PC-3 (cell line): ENCODE results near the gene IAPP. TPM values are rescaled to one million over a fixed set of nuclear protein-coding genes. Genes with fewer than 3 reads are reported as not detected.

Source experiments
- ATAC-seq: fragments of 200-7000 bp; cut with Tn5 transposase; 2 replicates; pipeline ENCODE4 v1.9.1; 2020; ENCODE audit warnings: mild to moderate bottlenecking, moderate library complexity
- BruUV-seq: library from RNA; stranded (reverse); fragments of 400-500 nt; replicated peaks from 2 replicates; lab custom pipeline; 2021; lab: Mats Ljungman, UMichigan
- CTCF ChIA-PET: fragments of 300-600 bp; sonication (Branson Sonifier 250); formaldehyde crosslinking; loops from one replicate; lab custom pipeline; 2022; ENCODE audit warnings: antibody characterized with exemption; lab: Charles Lee
- POLR2A ChIA-PET: fragments of 300-600 bp; sonication (Branson Sonifier 250); formaldehyde crosslinking; loops from one replicate; lab custom pipeline; 2022; ENCODE audit warnings: antibody characterized with exemption; ENCODE audit not compliant: unreplicated experiment; lab: Charles Lee
- DNase-seq: peaks from one replicate; pipeline ENCODE4 v3.0.0-alpha.2; 2015
- H2AFZ ChIP-seq: fragments of 300-600 bp; sonication (generic); 2 replicates; pipeline ENCODE4 v1.6.0; 2016; ENCODE audit warnings: antibody characterized with exemption, low read length
- H3F3A ChIP-seq: fragments of 300-600 bp; sonication (generic); one replicate; pipeline ENCODE4 v1.6.0; 2017; ENCODE audit warnings: antibody characterized with exemption, low read length, control low read depth, mild to moderate bottlenecking; ENCODE audit not compliant: unreplicated experiment
- H3K27ac ChIP-seq: fragments of 300-600 bp; sonication (generic); 2 replicates; pipeline ENCODE4 v1.5.1; 2016; ENCODE audit warnings: mild to moderate bottlenecking, low read length
- H3K27me3 ChIP-seq: fragments of 300-600 bp; sonication (generic); 2 replicates; pipeline ENCODE4 v1.6.1; 2016; ENCODE audit warnings: low read length, mixed read lengths
- H3K36me3 ChIP-seq: fragments of 300-600 bp; sonication (generic); 2 replicates; pipeline ENCODE4 v1.6.1; 2016; ENCODE audit warnings: low read depth, mixed run types, low read length, mixed read lengths
- H3K4me1 ChIP-seq: fragments of 300-600 bp; sonication (generic); 2 replicates; pipeline ENCODE4 v1.5.1; 2016; ENCODE audit warnings: low read length; ENCODE audit not compliant: insufficient read depth
- H3K4me2 ChIP-seq: fragments of 300-600 bp; sonication (generic); 2 replicates; pipeline ENCODE4 v1.6.0; 2016; ENCODE audit warnings: low read length
- H3K4me3 ChIP-seq: fragments of 300-600 bp; sonication (generic); 2 replicates; pipeline ENCODE4 v1.5.1; 2016; ENCODE audit warnings: mild to moderate bottlenecking, low read length, mixed read lengths
- H3K79me2 ChIP-seq: fragments of 300-600 bp; sonication (generic); 2 replicates; pipeline ENCODE4 v1.6.1; 2017; ENCODE audit warnings: low read length, mixed read lengths
- H3K9ac ChIP-seq: fragments of 300-600 bp; sonication (generic); 2 replicates; pipeline ENCODE4 v1.6.0; 2016; ENCODE audit warnings: mild to moderate bottlenecking, low read length
- H3K9me2 ChIP-seq: fragments of 300-600 bp; sonication (generic); replicated peaks from 2 replicates; pipeline ENCODE4 v1.6.1; 2016; ENCODE audit warnings: mixed run types, low read length, mixed read lengths
- H3K9me3 ChIP-seq: fragments of 300-600 bp; sonication (generic); 2 replicates; pipeline ENCODE4 v1.6.1; 2016; ENCODE audit warnings: low read length, mixed read lengths
- H4K20me1 ChIP-seq: fragments of 300-600 bp; sonication (generic); 2 replicates; pipeline ENCODE4 v1.6.1; 2016; ENCODE audit warnings: low read length, mixed read lengths
- EZH2 ChIP-seq: fragments of 300-600 bp; sonication (generic); IDR thresholded peaks from one replicate; pipeline ENCODE4 v1.6.1; 2017; ENCODE audit warnings: antibody characterized with exemption, mild to moderate bottlenecking, low read length; ENCODE audit not compliant: unreplicated experiment
- EZH2phosphoT487 ChIP-seq: fragments of 300-600 bp; sonication (generic); IDR thresholded peaks from 2 replicates; pipeline ENCODE4 v1.6.1; 2018; ENCODE audit warnings: mild to moderate bottlenecking, antibody characterized with exemption, low read length, borderline replicate concordance
- intact Hi-C: fragments of 100-400 bp; cut with micrococcal nuclease; formaldehyde crosslinking; loops from 2 replicates; pipeline ENCODE4 v1.9.0; 2023
- total RNA-seq: library from RNA; depleted of rRNA; stranded (reverse); fragments of >200 nt; gene quantifications from 2 replicates; pipeline ENCODE4 v1.2.3, GENCODE V29; 2014; rRNA removed
- TF ChIP-seq, protein P1 (sequence below): fragments of 300-600 bp; sonication (generic); conservative IDR thresholded peaks from 2 replicates; pipeline ENCODE4 v1.5.1; 2017; ENCODE audit warnings: antibody characterized with exemption, low read depth, mild to moderate bottlenecking, low read length

The IAPP gene
- total RNA-seq, 1 experiment from 2014 or later, result not detected

DNA sequence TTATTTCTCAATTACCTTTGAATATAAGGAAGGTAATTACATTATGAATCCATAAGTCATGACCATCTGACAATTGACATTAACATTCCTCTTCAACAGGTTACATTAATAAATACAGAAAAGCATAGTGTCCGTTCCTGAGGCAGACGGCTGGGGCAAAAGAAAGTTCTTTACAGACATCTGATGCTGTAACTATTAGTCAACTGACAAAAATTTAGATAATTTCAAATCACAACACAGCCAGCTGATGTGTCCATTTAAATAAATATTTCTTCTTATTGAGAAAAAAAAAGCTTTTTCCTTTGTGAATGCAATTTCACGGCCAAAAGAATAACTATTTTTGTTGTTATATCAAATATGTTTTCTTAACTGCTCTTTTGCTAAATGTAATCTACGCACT is 55.5 kb downstream of the IAPP start:
- Histone ChIP-seq H3K4me1 (no peaks in the 10 kb centered on the region), H3K9me2 (no peaks in the 10 kb centered on the region), H4K20me1 (no peaks in the 10 kb centered on the region), H3K9me3 (no peaks in the 10 kb centered on the region), H2AFZ (no peak overlapping the region), H3K4me3 (no peak overlapping the region), H3K9ac (no peak overlapping the region), H3K79me2 (no peaks in the 10 kb centered on the region), H3K36me3 (no peaks in the 10 kb centered on the region), H3K27ac (no peak overlapping the region), H3K4me2 (no peak overlapping the region), H3K27me3 (no peaks in the 10 kb centered on the region), H3F3A (no peaks in the 10 kb centered on the region)
- TF ChIP-seq, protein P1, sequence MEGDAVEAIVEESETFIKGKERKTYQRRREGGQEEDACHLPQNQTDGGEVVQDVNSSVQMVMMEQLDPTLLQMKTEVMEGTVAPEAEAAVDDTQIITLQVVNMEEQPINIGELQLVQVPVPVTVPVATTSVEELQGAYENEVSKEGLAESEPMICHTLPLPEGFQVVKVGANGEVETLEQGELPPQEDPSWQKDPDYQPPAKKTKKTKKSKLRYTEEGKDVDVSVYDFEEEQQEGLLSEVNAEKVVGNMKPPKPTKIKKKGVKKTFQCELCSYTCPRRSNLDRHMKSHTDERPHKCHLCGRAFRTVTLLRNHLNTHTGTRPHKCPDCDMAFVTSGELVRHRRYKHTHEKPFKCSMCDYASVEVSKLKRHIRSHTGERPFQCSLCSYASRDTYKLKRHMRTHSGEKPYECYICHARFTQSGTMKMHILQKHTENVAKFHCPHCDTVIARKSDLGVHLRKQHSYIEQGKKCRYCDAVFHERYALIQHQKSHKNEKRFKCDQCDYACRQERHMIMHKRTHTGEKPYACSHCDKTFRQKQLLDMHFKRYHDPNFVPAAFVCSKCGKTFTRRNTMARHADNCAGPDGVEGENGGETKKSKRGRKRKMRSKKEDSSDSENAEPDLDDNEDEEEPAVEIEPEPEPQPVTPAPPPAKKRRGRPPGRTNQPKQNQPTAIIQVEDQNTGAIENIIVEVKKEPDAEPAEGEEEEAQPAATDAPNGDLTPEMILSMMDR, result no peak
- TF ChIP-seq EZH2phosphoT487 (no peak), EZH2 (no peak)
- DNase-seq, result peak; percentile 16
- POLR2A ChIA-PET, result no interaction called here
- BruUV-seq, result no TSS peak
- CTCF ChIA-PET, result interaction anchor here (0.5 kb wide), 1 partner anchor 114 kb away, joined by 3 read pairs; no protein-coding TSS in a partner anchor
- no peak for ATAC-seq
- intact Hi-C loops, result no loop called here

Other genes starting within 250 kb of the IAPP start
- gene SLCO1B1, start 241.7 kb upstream of the IAPP start, total RNA-seq, result not detected in 2 replicates
- gene SLCO1A2, start 38.0 kb upstream of the IAPP start, total RNA-seq, result not detected in 2 replicates
- 5.5 and 7.4 TPM in 2 replicates for gene PYROXD1, start 64.8 kb downstream of the IAPP start, total RNA-seq
- 22.0 and 38.2 TPM in 2 replicates for gene RECQL, start 128.7 kb downstream of the IAPP start, total RNA-seq
- gene GOLT1B, start 128.9 kb downstream of the IAPP start, total RNA-seq, result 16.8 and 19.0 TPM in 2 replicates
- gene SPX, start 153.4 kb downstream of the IAPP start, total RNA-seq, result 0.87 TPM in 1 of 2 replicates, not detected in the other
- gene GYS2, start 231.9 kb downstream of the IAPP start, total RNA-seq, result not detected in 2 replicates